Common myeloid progenitor, CD34-positive (primary cell): ENCODE measurements around the gene ABCA7.
A peak's percentile ranks its signal among the peaks of the same experiment; 100 is the strongest.

Source experiments
- CTCF ChIA-PET: fragments of 350-600 bp; sonication (Branson Sonifier 250); formaldehyde crosslinking; loops from one replicate; lab custom pipeline; 2021; ENCODE audit warnings: antibody characterized with exemption; lab: Charles Lee
- POLR2A ChIA-PET: fragments of 350-600 bp; sonication (Branson Sonifier 250); formaldehyde crosslinking; loops from one replicate; lab custom pipeline; 2021; ENCODE audit warnings: antibody characterized with exemption; lab: Charles Lee
- DNase-seq, 3 donors: peaks; one replicate each; pipeline versions ENCODE4 v3.0.0 to v3.0.0-alpha.2; 2013
- H3K27ac ChIP-seq, 2 experiments: 1 replicate in 1 of 2; 2 replicates in 1 of 2; pipeline ENCODE4 v1.7.0; 2013; ENCODE audit warnings: inconsistent platforms in 2 of 2, low read length in 2 of 2, mild to moderate bottlenecking in 2 of 2, low read depth in 1 of 2, moderate library complexity in 1 of 2; ENCODE audit not compliant: severe bottlenecking in 2 of 2, insufficient read depth in 1 of 2, poor library complexity in 1 of 2
- H3K27me3 ChIP-seq, 5 experiments: replicated peaks in 2 of 5; 1 replicate in 3 of 5; 2 replicates in 2 of 5; pipeline versions ENCODE4 v1.6.1 to v1.7.0; 2013; ENCODE audit warnings: low read length in 4 of 5, mild to moderate bottlenecking in 2 of 5, moderate library complexity in 2 of 5, inconsistent platforms in 1 of 5; ENCODE audit not compliant: insufficient read depth in 5 of 5, control insufficient read depth in 4 of 5
- H3K36me3 ChIP-seq, 4 experiments: 1 replicate in 2 of 4; 2 replicates in 2 of 4; pipeline versions ENCODE4 v1.6.1 to v1.7.0; 2013; ENCODE audit warnings: low read length in 3 of 4, control low read depth in 1 of 4, mild to moderate bottlenecking in 1 of 4; ENCODE audit not compliant: control insufficient read depth in 4 of 4, insufficient read depth in 4 of 4
- H3K4me1 ChIP-seq, 4 experiments: 1 replicate in 3 of 4; 2 replicates in 1 of 4; pipeline versions ENCODE4 v1.6.1 to v1.7.1; 2013; ENCODE audit warnings: low read length in 3 of 4, mild to moderate bottlenecking in 3 of 4, control low read depth in 1 of 4, inconsistent platforms in 1 of 4, moderate library complexity in 1 of 4; ENCODE audit not compliant: control insufficient read depth in 4 of 4, insufficient read depth in 4 of 4; ENCODE audit errors: control extremely low read depth in 1 of 4
- H3K4me3 ChIP-seq, 7 experiments: 1 replicate in 4 of 7; 2 replicates in 3 of 7; pipeline versions ENCODE4 v1.5.1 to v1.7.0; 2013; ENCODE audit warnings: mild to moderate bottlenecking in 7 of 7, low read length in 6 of 7, moderate library complexity in 6 of 7, inconsistent platforms in 2 of 7, low read depth in 2 of 7, control low read depth in 1 of 7; ENCODE audit not compliant: insufficient read depth in 4 of 7, control insufficient read depth in 1 of 7; ENCODE audit errors: extremely low read depth in 1 of 7
- H3K9me3 ChIP-seq, 5 experiments: 1 replicate in 4 of 5; 2 replicates in 1 of 5; pipeline versions ENCODE4 v1.6.1 to v1.7.1; 2013; ENCODE audit warnings: low read length in 4 of 5, mild to moderate bottlenecking in 2 of 5, inconsistent platforms in 1 of 5, low read depth in 1 of 5, moderate library complexity in 1 of 5; ENCODE audit not compliant: control insufficient read depth in 4 of 5, insufficient read depth in 2 of 5; ENCODE audit errors: control extremely low read depth in 1 of 5
- WGBS: methylation state at CpG from one replicate; pipeline ENCODE4 v1.1.5; 2013; ENCODE audit not compliant: insufficient coverage; 5-methylcytosine and 5-hydroxymethylcytosine counted together

Gene ABCA7

GRCh38 chr19:1084024-1084868, 44.3 kb downstream of the ABCA7 start:
- no peak overlapping the region for H3K4me3 ChIP-seq
- no peak overlapping the region for H3K27ac ChIP-seq
- no peak for DNase-seq
- H3K27me3 ChIP-seq: no peaks in the 10 kb centered on the region
- H3K4me1 ChIP-seq: peaks cover 2 to 32% (median 32%) of the 10 kb centered on the region in 4 experiments
- no peaks in the 10 kb centered on the region for H3K9me3 ChIP-seq
- H3K36me3 ChIP-seq: peaks cover 7 to 74% (median 59%) of the 10 kb centered on the region in 4 experiments
- POLR2A ChIA-PET: no interaction called here
- CTCF ChIA-PET: interaction anchor here (1.0 to 1.3 kb wide), 5 partner anchors 12 to 68 kb away, joined by 3 read pairs; no protein-coding TSS in a partner anchor
- 97% methylated on average over 36 of the region's 43 CpGs for WGBS

- no peak overlapping the region for H3K27ac ChIP-seq
- peaks cover 7 to 70% (median 53%) of the 10 kb centered on the region in 4 experiments for H3K36me3 ChIP-seq
- H3K27me3 ChIP-seq: no peaks in the 10 kb centered on the region
- 83% methylated on average over 5 of the region's 8 CpGs for WGBS
- no peak for DNase-seq
- ChIA-PET POLR2A (no interaction called here), CTCF (interaction anchor here (1.0 to 7.1 kb wide), 7 partner anchors 8 to 222 kb away, joined by 3 to 34 read pairs (median 3); partner anchors contain the start of gene ARHGAP45)
- peaks cover 2 to 38% (median 37%) of the 10 kb centered on the region in 4 experiments for H3K4me1 ChIP-seq
- no peaks in the 10 kb centered on the region for H3K9me3 ChIP-seq
- no peak overlapping the region for H3K4me3 ChIP-seq
Measured at GRCh38 chr19:1085053-1085658, 45.2 kb downstream of the ABCA7 start.

DNA sequence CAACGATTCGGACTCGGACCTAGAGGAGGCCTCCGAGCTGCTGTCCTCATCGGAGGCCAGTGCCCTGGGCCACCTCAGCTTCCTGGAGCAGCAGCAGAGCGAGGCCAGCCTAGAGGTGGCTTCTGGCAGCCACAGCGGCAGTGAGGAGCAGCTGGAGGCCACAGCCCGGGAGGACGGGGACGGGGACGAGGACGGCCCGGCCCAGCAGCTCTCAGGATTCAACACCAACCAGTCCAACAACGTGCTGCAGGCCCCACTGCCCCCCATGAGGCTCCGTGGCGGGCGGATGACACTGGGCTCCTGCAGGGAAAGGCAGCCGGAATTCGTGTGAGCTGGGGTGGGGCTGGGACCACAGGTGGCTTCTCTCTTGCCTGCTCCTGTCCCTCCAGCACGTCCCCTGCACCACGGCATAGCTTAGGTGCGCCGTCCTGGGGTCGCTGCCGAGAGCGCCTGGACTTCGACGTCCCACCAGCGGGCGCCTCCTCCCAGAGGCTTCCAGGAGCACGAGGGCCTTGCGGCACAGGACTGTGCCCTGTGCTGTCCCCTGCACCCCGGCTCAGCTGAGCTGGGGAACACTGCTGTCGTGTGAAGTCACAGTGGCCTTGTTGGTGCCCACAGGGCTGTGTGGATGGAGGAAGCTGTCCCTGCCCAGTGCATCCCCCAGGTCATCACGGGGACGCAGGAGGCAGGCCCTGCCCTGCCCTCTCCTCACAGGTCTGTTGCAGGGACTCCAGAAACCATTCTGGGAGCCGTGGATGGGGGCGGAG, 46.0 kb downstream of the ABCA7 start:
- H3K27ac ChIP-seq: no peak overlapping the region
- H3K27me3 ChIP-seq: no peaks in the 10 kb centered on the region
- H3K4me1 ChIP-seq: peaks cover 2 to 38% (median 37%) of the 10 kb centered on the region in 4 experiments
- DNase-seq: no peak
- no peak overlapping the region for H3K4me3 ChIP-seq
- 94% methylated on average over 32 of the region's 38 CpGs for WGBS
- H3K9me3 ChIP-seq: no peaks in the 10 kb centered on the region
- ChIA-PET POLR2A (no interaction called here), CTCF (interaction anchor here (1.0 to 7.1 kb wide), 10 partner anchors 9 to 222 kb away, joined by 3 to 34 read pairs (median 4); partner anchors contain the start of gene ARHGAP45)
- H3K36me3 ChIP-seq: peaks cover 7 to 67% (median 49%) of the 10 kb centered on the region in 4 experiments

GRCh38 chr19:1086613-1087012, 46.7 kb downstream of the ABCA7 start:
- H3K9me3 ChIP-seq: no peaks in the 10 kb centered on the region
- DNase-seq: no peak
- H3K27ac ChIP-seq: no peak overlapping the region
- 86% methylated on average over 19 of the region's 21 CpGs for WGBS
- POLR2A ChIA-PET: no interaction called here
- CTCF ChIA-PET: interaction anchor here (1.0 to 7.1 kb wide), 8 partner anchors 9 to 223 kb away, joined by 3 to 34 read pairs (median 4); partner anchors contain the start of gene ARHGAP45
- H3K36me3 ChIP-seq: peaks cover 9 to 66% (median 48%) of the 10 kb centered on the region in 4 experiments
- H3K4me1 ChIP-seq: peaks cover 2 to 38% (median 37%) of the 10 kb centered on the region in 4 experiments
- H3K27me3 ChIP-seq: no peaks in the 10 kb centered on the region
- H3K4me3 ChIP-seq: no peak overlapping the region

DNA sequence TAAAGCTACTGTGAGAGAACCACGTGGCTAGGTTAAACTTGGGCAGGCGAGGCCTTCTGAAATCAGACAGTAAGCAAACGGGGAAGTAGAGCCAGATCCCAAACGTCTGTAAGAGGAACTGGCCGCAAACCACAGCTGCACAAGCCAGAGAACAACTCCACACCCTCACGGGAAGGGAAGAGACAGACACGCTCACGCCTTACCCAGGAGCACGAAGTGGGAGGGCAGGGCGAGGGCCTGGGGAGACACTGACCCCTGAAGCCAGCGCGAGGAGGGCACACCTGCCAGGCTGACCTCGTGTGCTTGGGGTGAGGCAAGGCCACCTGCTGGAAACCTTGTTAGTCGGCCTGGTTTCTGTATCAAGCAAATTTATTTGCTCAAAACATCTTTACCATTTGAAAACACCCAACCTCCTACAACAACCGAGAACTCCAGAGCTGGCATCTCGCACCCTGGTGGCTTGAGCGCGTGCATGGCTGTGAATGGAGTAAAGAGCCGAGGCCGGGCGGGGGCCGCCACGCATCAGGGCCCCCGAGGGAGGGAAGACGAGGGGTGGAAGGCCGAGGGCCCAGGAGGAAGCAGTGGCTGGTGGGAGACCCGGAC, 48.0 kb downstream of the ABCA7 start:
- ChIA-PET CTCF (interaction anchor here (0.6 to 7.1 kb wide), 6 partner anchors 9 to 224 kb away, joined by 3 to 34 read pairs (median 4); partner anchors contain the start of gene ARHGAP45), POLR2A (interaction anchor here (0.6 to 1.3 kb wide), 5 partner anchors 9 to 23 kb away, joined by 3 to 5 read pairs (median 3); no protein-coding TSS in a partner anchor)
- Histone ChIP-seq H3K4me3 (peak overlapping the region in 2 of 7 experiments; percentile 2 to 23), H3K27me3 (no peaks in the 10 kb centered on the region), H3K4me1 (peaks cover 2 to 39% (median 37%) of the 10 kb centered on the region in 4 experiments), H3K9me3 (no peaks in the 10 kb centered on the region), H3K27ac (peak overlapping the region in 1 of 2 experiments; percentile 49), H3K36me3 (peaks cover 8 to 65% (median 48%) of the 10 kb centered on the region in 4 experiments)
- 5% methylated on average over 25 of the region's 27 CpGs for WGBS
- DNase-seq: peak; percentile 86 to 95 (median 94)

DNA sequence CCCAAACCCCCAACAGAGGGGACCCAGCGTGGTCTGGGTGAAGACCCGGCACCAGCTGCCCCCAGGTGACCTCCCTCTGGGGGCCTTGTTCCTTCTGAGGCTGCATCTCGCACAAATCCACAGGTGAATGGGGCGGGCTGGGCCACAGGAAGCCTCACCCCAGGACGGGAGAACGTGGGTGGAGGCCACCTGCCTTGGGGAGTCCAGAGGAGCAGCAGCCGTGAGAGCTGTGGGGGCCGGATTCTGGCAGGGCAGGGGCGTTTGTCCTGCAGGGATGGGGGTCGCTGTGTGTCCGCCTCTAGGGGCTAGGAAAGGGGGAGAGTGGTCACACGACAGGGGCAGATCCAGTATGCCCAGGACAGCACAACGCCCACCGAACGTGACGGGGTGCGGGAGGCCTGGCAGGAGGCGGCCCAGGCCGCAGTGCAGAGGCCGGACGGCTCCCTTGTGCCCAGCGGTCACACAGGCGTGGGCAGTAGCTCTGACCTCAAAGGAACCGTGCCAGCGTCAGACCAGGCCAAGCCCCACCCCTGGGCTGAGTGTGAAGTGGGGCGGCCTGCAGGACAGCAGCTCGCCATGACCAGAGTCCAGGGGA, 48.6 kb downstream of the ABCA7 start:
- Histone ChIP-seq H3K4me1 (peaks cover 2 to 41% (median 38%) of the 10 kb centered on the region in 4 experiments), H3K4me3 (peak overlapping the region in 3 of 7 experiments; percentile 24 to 36 (median 35)), H3K27me3 (no peaks in the 10 kb centered on the region), H3K27ac (peak overlapping the region in 1 of 2 experiments; percentile 49), H3K9me3 (no peaks in the 10 kb centered on the region), H3K36me3 (peaks cover 8 to 64% (median 46%) of the 10 kb centered on the region in 4 experiments)
- 78% methylated on average over 24 of the region's 27 CpGs for WGBS
- DNase-seq: no peak
- CTCF ChIA-PET: interaction anchor here (0.6 to 7.1 kb wide), 6 partner anchors 13 to 69 kb away, joined by 3 to 34 read pairs (median 5); partner anchors contain the start of genes ABCA7 and ARHGAP45
- POLR2A ChIA-PET: interaction anchor here (0.6 to 1.3 kb wide), 5 partner anchors 10 to 23 kb away, joined by 3 to 5 read pairs (median 3); no protein-coding TSS in a partner anchor
